ENCODE results near the gene CHIT1. TPM values are rescaled to one million over a fixed set of nuclear protein-coding genes. Genes with fewer than 3 reads are reported as not detected.

The CHIT1 gene
- total RNA-seq, 1 experiment from 2014 or later: not detected

- no peaks in the 10 kb centered on the region for H3K27me3 ChIP-seq (ENCODE audit: control insufficient read depth, insufficient read depth, low read length)
- no TSS peak for BruUV-seq (replicated peaks)
- ChIA-PET POLR2A (interaction anchor here (0.7 kb wide), 1 partner anchor 323 kb away, joined by 3 read pairs; no protein-coding TSS in a partner anchor), CTCF (interaction anchor here (0.7 kb wide), 2 partner anchors 75 to 127 kb away, joined by 3 to 4 read pairs; no protein-coding TSS in a partner anchor)
- H3K27ac ChIP-seq (ENCODE audit: low read length): no peak overlapping the region
- H3K4me1 ChIP-seq (ENCODE audit: control insufficient read depth, insufficient read depth, low read length): no peaks in the 10 kb centered on the region; the same call in 1 of the 2 replicates
- H3K36me3 ChIP-seq (ENCODE audit: control insufficient read depth, insufficient read depth, low read length): no peaks in the 10 kb centered on the region
- no peak overlapping the region for H3K4me3 ChIP-seq (ENCODE audit: low read depth in 2 of 2, low read length in 2 of 2)
- intact Hi-C loops (cut with micrococcal nuclease; ENCODE audit: unreplicated experiment): no loop called here
- no peaks in the 10 kb centered on the region for H3K9me3 ChIP-seq (ENCODE audit: control insufficient read depth, insufficient read depth, low read depth, low read length)
- in situ Hi-C loops (cut with HindIII; ENCODE audit: low pct_unique_long_range_greater_than_20kb, low sequenced_read_pairs): no loop called here
- DNase-seq (ENCODE audit: low read depth, low spot score) (no peak), ATAC-seq (peak; percentile 62)
- no peak for TF ChIP-seq SIN3A (IDR thresholded peaks at IDR 0.05; ENCODE audit: borderline replicate concordance, insufficient read depth, low read depth, low read length)
- TF ChIP-seq CTCF (IDR thresholded peaks at IDR 0.05): no peak; the same call in 1 of the 2 replicates
- no peak for TF ChIP-seq POLR2AphosphoS5 (IDR thresholded peaks at IDR 0.05; ENCODE audit: low read depth, low read length)
- no peak for TF ChIP-seq TCF7L2 (IDR thresholded peaks at IDR 0.05; ENCODE audit: low read depth, low read length)
- TF ChIP-seq REST (IDR thresholded peaks at IDR 0.05; ENCODE audit: insufficient read depth in 1 of 2, low read depth in 2 of 2, low read length in 1 of 2): no peak
Measured at GRCh38 chr1:203166192-203166940, 63.1 kb downstream of the CHIT1 start.

Other genes with a start within 250 kb of the CHIT1 start
- gene TMEM183A, start 222.3 kb downstream of the CHIT1 start, total RNA-seq (2021; ENCODE audit: unreplicated experiment): 59.1 TPM
- 1.9 TPM for gene PPFIA4, start 203.2 kb downstream of the CHIT1 start, total RNA-seq (2021; ENCODE audit: unreplicated experiment)
- not detected for gene MYOG, start 143.7 kb downstream of the CHIT1 start, total RNA-seq (2021; ENCODE audit: unreplicated experiment)
- gene ADORA1, start 101.9 kb downstream of the CHIT1 start, total RNA-seq (2021; ENCODE audit: unreplicated experiment): 8.5 TPM
- gene MYBPH, start 53.8 kb downstream of the CHIT1 start, total RNA-seq (2021; ENCODE audit: unreplicated experiment): not detected
- 0.10 TPM for gene CHI3L1, start 43.0 kb downstream of the CHIT1 start, total RNA-seq (2021; ENCODE audit: unreplicated experiment)
- 6.1 TPM for gene BTG2, start 75.8 kb upstream of the CHIT1 start, total RNA-seq (2021; ENCODE audit: unreplicated experiment)
- not detected for gene FMOD, start 121.4 kb upstream of the CHIT1 start, total RNA-seq (2021; ENCODE audit: unreplicated experiment)
- gene PRELP, start 246.1 kb upstream of the CHIT1 start, total RNA-seq (2021; ENCODE audit: unreplicated experiment): not detected

All from Panc1 (cell line).